HepG2 (cell line): ENCODE data around the gene ZKSCAN2. TPM values are rescaled to one million over a fixed set of nuclear protein-coding genes. Genes with fewer than 3 reads are reported as not detected.

ENCODE experiments used
- ATRX ChIP-seq: sonication (generic); formaldehyde crosslinking; IDR thresholded peaks from 2 replicates; pipeline ENCODE4 v1.4.0; 2020; ENCODE audit warnings: missing genetic modification reagents, borderline replicate concordance
- BRCA1 ChIP-seq: sonication (generic); formaldehyde crosslinking; IDR thresholded peaks from 2 replicates; pipeline ENCODE4 v1.4.0; 2020; ENCODE audit warnings: missing genetic modification reagents
- FLYWCH1 ChIP-seq: sonication (generic); formaldehyde crosslinking; IDR thresholded peaks from 2 replicates; pipeline ENCODE4 v1.8.1; 2023; ENCODE audit warnings: mild to moderate bottlenecking, missing genetic modification reagents
- FUBP1 ChIP-seq: sonication (generic); formaldehyde crosslinking; IDR thresholded peaks from 2 replicates; pipeline ENCODE4 v1.5.1; 2020; ENCODE audit warnings: missing genetic modification reagents, mild to moderate bottlenecking, borderline replicate concordance
- GTF2F1 ChIP-seq: fragments of 150-350 bp; IDR thresholded peaks from 2 replicates; pipeline ENCODE4 v1.6.1; 2014; ENCODE audit warnings: low read length
- KLF16 ChIP-seq, 2 experiments: sonication (generic) in 1 of 2; formaldehyde crosslinking in 1 of 2; IDR thresholded peaks; 2 replicates each; pipeline versions ENCODE4 v1.6.1 to v1.8.0; 2016 to 2023; ENCODE audit warnings: missing genetic modification reagents in 2 of 2, missing compliant biosample characterization in 1 of 2
- NR2F1 ChIP-seq, 2 experiments: fragments of 450-650 bp in 1 of 2; formaldehyde crosslinking in 1 of 2; IDR thresholded peaks; 2 replicates each; pipeline versions ENCODE4 v1.5.0 to v1.6.1; 2016 to 2020; ENCODE audit warnings: mild to moderate bottlenecking in 1 of 2, missing compliant biosample characterization in 1 of 2, missing genetic modification reagents in 1 of 2, moderate library complexity in 1 of 2
- RCOR2 ChIP-seq: IDR thresholded peaks from 2 replicates; pipeline ENCODE4 v1.6.1; 2016; ENCODE audit warnings: missing biosample characterization, missing genetic modification reagents
- RORA ChIP-seq: sonication (generic); formaldehyde crosslinking; IDR thresholded peaks from 2 replicates; pipeline ENCODE4 v1.5.0; 2020; ENCODE audit warnings: mild to moderate bottlenecking, missing genetic modification reagents, moderate library complexity
- ZBTB34 ChIP-seq: sonication (generic); formaldehyde crosslinking; IDR thresholded peaks from 2 replicates; pipeline ENCODE4 v1.8.0; 2022; ENCODE audit warnings: mild to moderate bottlenecking, missing genetic modification reagents
- ZNF224 ChIP-seq: sonication (generic); formaldehyde crosslinking; IDR thresholded peaks from 2 replicates; pipeline ENCODE4 v1.5.0; 2020; ENCODE audit warnings: mild to moderate bottlenecking, missing genetic modification reagents
- ZNF230 ChIP-seq: sonication (generic); formaldehyde crosslinking; IDR thresholded peaks from 2 replicates; pipeline ENCODE4 v1.4.0; 2020; ENCODE audit warnings: mild to moderate bottlenecking, missing genetic modification reagents
- ZNF543 ChIP-seq: sonication (generic); formaldehyde crosslinking; IDR thresholded peaks from 2 replicates; pipeline ENCODE4 v1.4.0; 2020; ENCODE audit warnings: mild to moderate bottlenecking, missing genetic modification reagents
- ZNF616 ChIP-seq: sonication (generic); formaldehyde crosslinking; IDR thresholded peaks from 2 replicates; pipeline ENCODE4 v1.5.0; 2020; ENCODE audit warnings: low read depth, mild to moderate bottlenecking, missing genetic modification reagents
- ZNF646 ChIP-seq: sonication (generic); formaldehyde crosslinking; IDR thresholded peaks from 2 replicates; pipeline ENCODE4 v1.9.0; 2021; ENCODE audit warnings: mild to moderate bottlenecking, missing genetic modification reagents
- ZNF770 ChIP-seq: sonication (generic); formaldehyde crosslinking; IDR thresholded peaks from 2 replicates; pipeline ENCODE4 v1.5.0; 2020; ENCODE audit warnings: mild to moderate bottlenecking, missing genetic modification reagents
- ZNF780A ChIP-seq: sonication (generic); formaldehyde crosslinking; IDR thresholded peaks from 2 replicates; pipeline ENCODE4 v1.8.0; 2022; ENCODE audit warnings: mild to moderate bottlenecking, missing genetic modification reagents, moderate library complexity
- ZNF850 ChIP-seq: sonication (generic); formaldehyde crosslinking; conservative IDR thresholded peaks from 2 replicates; pipeline ENCODE4 v1.9.0; 2021; ENCODE audit warnings: mild to moderate bottlenecking, missing genetic modification reagents
- polyA plus RNA-seq, 8 experiments: library from polyadenylated mRNA; depleted of rRNA in 3 of 8; stranded (reverse) in 7 of 8; unstranded in 1 of 8; fragments of >200 nt; fragmentation: Illumina TruSeq in 4 of 8; extraction: Trizol in 4 of 8; gene quantifications; 2 replicates each; pipeline versions ENCODE4 v1.2.1 to v1.2.3, GENCODE V29; 2011 to 2016; ENCODE audit warnings: low read depth in 4 of 8, missing spikeins in 1 of 8, mixed read lengths in 1 of 8; ENCODE audit not compliant: insufficient read depth in 1 of 8
- total RNA-seq, 5 experiments: library from RNA; depleted of rRNA; stranded (reverse); fragments of >200 nt; fragmentation: Illumina TruSeq; extraction: Trizol; gene quantifications; 2 replicates each; pipeline ENCODE4 v1.2.3, GENCODE V29; 2016; ENCODE audit warnings: low read depth in 1 of 5

The ZKSCAN2 gene
- total and polyA plus RNA-seq, 2 of the 13 experiments (the other 11 are each of a cell fraction or from before 2014, with no cell fraction given) = 4.2 to 11.1 TPM

- TF ChIP-seq ZNF646 (CRISPR knock-in tag) = peak; percentile 3; the same call in 1 of the 2 replicates
- no peak for TF ChIP-seq RCOR2 (CRISPR knock-in tag)
- no peak for TF ChIP-seq RORA
- TF ChIP-seq ZNF616 (CRISPR knock-in tag) = no peak; the same call in 1 of the 2 replicates
- TF ChIP-seq ZNF543 (CRISPR knock-in tag) = peak; percentile 7; the same call in 1 of the 2 replicates
- no peak for TF ChIP-seq FUBP1
- TF ChIP-seq ZNF780A = no peak
- TF ChIP-seq FLYWCH1 = no peak
- 0 out of 2 replicates have a peak, but pooled peaks have one; percentile 80 for TF ChIP-seq ZNF850 (CRISPR knock-in tag)
- no peak for TF ChIP-seq ATRX
- peak; percentile 86 to 91; a peak in 3 of 4 replicates for TF ChIP-seq KLF16 (CRISPR knock-in tag; IDR thresholded peaks at IDR 0.05)
- TF ChIP-seq ZNF770 (CRISPR knock-in tag) = 0 out of 2 replicates have a peak, but pooled peaks have one; percentile 24
- TF ChIP-seq BRCA1 (CRISPR knock-in tag) = peak; percentile 45; the same call in 1 of the 2 replicates
- TF ChIP-seq NR2F1 (CRISPR knock-in tag; IDR thresholded peaks at IDR 0.05) = peak; percentile 4 to 55; a peak in 1 of 4 replicates
- no peak for TF ChIP-seq ZNF224
- TF ChIP-seq GTF2F1 = no peak
- no peak for TF ChIP-seq ZBTB34 (CRISPR knock-in tag)
- 0 out of 2 replicates have a peak, but pooled peaks have one; percentile 26 for TF ChIP-seq ZNF230 (CRISPR knock-in tag)
Observed at GRCh38 chr16:25257470-25257955, at the start of gene ZKSCAN2 (continued).
